ENCODE measurements around the gene RHOV.
A peak's percentile ranks its signal among the peaks of the same experiment; 100 is the strongest.
"Not testable (repeated sequence)": the region's sequence is repeated elsewhere in the genome, so short reads cannot be mapped to it uniquely, and the experiment has no call there.

Gene RHOV

GRCh38 chr15:40871749-40872617 is 2.1 kb downstream of the RHOV start:
- DNase-seq, result no peak

- DNase-seq, result no peak
Observed at GRCh38 chr15:40870716-40871115, 3.3 kb downstream of the RHOV start.

- no peak for DNase-seq
Observed at GRCh38 chr15:40869686-40870085, 4.3 kb downstream of the RHOV start.

- no peak for DNase-seq
Observed at GRCh38 chr15:40867199-40867598, 6.8 kb downstream of the RHOV start.

- no peak for DNase-seq
Observed at GRCh38 chr15:40863660-40864270, 10.3 kb downstream of the RHOV start.

- not testable (repeated sequence) for DNase-seq
Observed at GRCh38 chr15:40861147-40861546, 12.9 kb downstream of the RHOV start.

- no peak for DNase-seq
Observed at GRCh38 chr15:40859206-40859851, 14.7 kb downstream of the RHOV start.

- DNase-seq, result no peak
Observed at GRCh38 chr15:40858706-40859105, 15.3 kb downstream of the RHOV start.

GRCh38 chr15:40857601-40858341 is 16.3 kb downstream of the RHOV start:
- DNase-seq, result peak; percentile 46

- no peak for DNase-seq
Observed at GRCh38 chr15:40856746-40857145, 17.3 kb downstream of the RHOV start.

GRCh38 chr15:40855706-40856234 is 18.3 kb downstream of the RHOV start:
- no peak for DNase-seq

GRCh38 chr15:40854161-40854560 is 19.9 kb downstream of the RHOV start:
- no peak for DNase-seq

- no peak for DNase-seq
Observed at GRCh38 chr15:40853241-40853890, 20.7 kb downstream of the RHOV start.

- no peak for DNase-seq
Observed at GRCh38 chr15:40852529-40852928, 21.5 kb downstream of the RHOV start.

GRCh38 chr15:40850576-40851112 is 23.4 kb downstream of the RHOV start:
- no peak for DNase-seq

- DNase-seq, result peak; percentile 61
Observed at GRCh38 chr15:40847223-40847961, 26.6 kb downstream of the RHOV start.

GRCh38 chr15:40846841-40847222 is 27.2 kb downstream of the RHOV start:
- DNase-seq, result no peak

GRCh38 chr15:40845511-40846284 is 28.3 kb downstream of the RHOV start:
- peak; percentile 15 for DNase-seq

GRCh38 chr15:40845036-40845435 is 29.0 kb downstream of the RHOV start:
- DNase-seq, result no peak

- peak; percentile 38 for DNase-seq
Observed at GRCh38 chr15:40844696-40845030, 29.4 kb downstream of the RHOV start.
